ENCODE data around the gene PTTG1. TPM values are rescaled to one million over a fixed set of nuclear protein-coding genes. Genes with fewer than 3 reads are reported as not detected.

The PTTG1 gene
- total and polyA plus RNA-seq, 7 donors: 1.8 to 93.8 (median 11.9) TPM

- Histone ChIP-seq H3K9me3 (no peaks in the 10 kb centered on the region), H3K27me3 (no peaks in the 10 kb centered on the region), H3K4me3 (no peak overlapping the region), H3K36me3 (no peaks in the 10 kb centered on the region), H3K27ac (no peak overlapping the region), H3K4me1 (no peaks in the 10 kb centered on the region)
- DNase-seq: no peak
- intact Hi-C loops (cut with DNase I): no loop called here
- 64 to 85% methylated on average over 1 of the region's 1 CpG for WGBS, 2 donors
- TF ChIP-seq POLR2AphosphoS5 (IDR thresholded peaks at IDR 0.05) (no peak), EP300 (IDR thresholded peaks at IDR 0.05) (no peak)
Measured at GRCh38 chr5:160453751-160454150, 32.1 kb downstream of the PTTG1 start.

GRCh38 chr5:160455600-160455999 lies 33.9 kb downstream of the PTTG1 start:
- Histone ChIP-seq H3K36me3 (no peaks in the 10 kb centered on the region), H3K27me3 (no peaks in the 10 kb centered on the region), H3K4me3 (no peak overlapping the region), H3K9me3 (no peaks in the 10 kb centered on the region), H3K27ac (no peak overlapping the region), H3K4me1 (peaks cover 0 to 3% (median 0%) of the 10 kb centered on the region in 4 donors)
- WGBS, 2 donors: 57 to 88% methylated on average over 4 of the region's 4 CpGs
- intact Hi-C loops (cut with DNase I): no loop called here
- TF ChIP-seq POLR2AphosphoS5 (IDR thresholded peaks at IDR 0.05): no peak
- no peak for TF ChIP-seq EP300 (IDR thresholded peaks at IDR 0.05)
- no peak for TF ChIP-seq POLR2A (IDR thresholded peaks at IDR 0.05)
- no peak for TF ChIP-seq CTCF (IDR thresholded peaks at IDR 0.05)
- no peak for DNase-seq

- no peak for DNase-seq
- Histone ChIP-seq H3K9me3 (no peaks in the 10 kb centered on the region), H3K27me3 (no peaks in the 10 kb centered on the region), H3K4me3 (no peak overlapping the region), H3K36me3 (no peaks in the 10 kb centered on the region), H3K4me1 (peaks cover 0 to 4% (median 0%) of the 10 kb centered on the region in 4 donors), H3K27ac (no peak overlapping the region)
- TF ChIP-seq EP300 (IDR thresholded peaks at IDR 0.05) (no peak), CTCF (IDR thresholded peaks at IDR 0.05) (no peak), POLR2AphosphoS5 (IDR thresholded peaks at IDR 0.05) (no peak), POLR2A (IDR thresholded peaks at IDR 0.05) (no peak)
- 83 to 89% methylated on average over 9 of the region's 9 CpGs for WGBS, 2 donors
- intact Hi-C loops (cut with DNase I): no loop called here
Measured at GRCh38 chr5:160456480-160457177, 35.0 kb downstream of the PTTG1 start.

GRCh38 chr5:160457252-160457651 lies 35.6 kb downstream of the PTTG1 start:
- Histone ChIP-seq H3K27me3 (no peaks in the 10 kb centered on the region), H3K27ac (no peak overlapping the region), H3K36me3 (no peaks in the 10 kb centered on the region), H3K4me3 (no peak overlapping the region), H3K4me1 (peaks cover 0 to 4% (median 0%) of the 10 kb centered on the region in 4 donors), H3K9me3 (no peaks in the 10 kb centered on the region)
- DNase-seq: no peak
- TF ChIP-seq POLR2A (IDR thresholded peaks at IDR 0.05) (no peak), CTCF (IDR thresholded peaks at IDR 0.05) (no peak), POLR2AphosphoS5 (IDR thresholded peaks at IDR 0.05) (no peak), EP300 (IDR thresholded peaks at IDR 0.05) (no peak)
- intact Hi-C loops (cut with DNase I): no loop called here
- WGBS, 2 donors: 95% methylated on average over 5 of the region's 5 CpGs

GRCh38 chr5:160458806-160459800 lies 37.4 kb downstream of the PTTG1 start:
- peaks cover 0 to 4% (median 0%) of the 10 kb centered on the region in 4 donors for H3K4me1 ChIP-seq
- no peaks in the 10 kb centered on the region for H3K36me3 ChIP-seq
- no peak overlapping the region for H3K4me3 ChIP-seq
- intact Hi-C loops (cut with DNase I): no loop called here
- no peak overlapping the region for H3K27ac ChIP-seq
- TF ChIP-seq POLR2AphosphoS5 (IDR thresholded peaks at IDR 0.05): no peak
- TF ChIP-seq POLR2A (IDR thresholded peaks at IDR 0.05): no peak
- no peak for TF ChIP-seq CTCF (IDR thresholded peaks at IDR 0.05)
- TF ChIP-seq EP300 (IDR thresholded peaks at IDR 0.05): no peak
- 86 to 92% methylated on average over 8 of the region's 8 CpGs for WGBS, 2 donors
- no peaks in the 10 kb centered on the region for H3K27me3 ChIP-seq
- no peak for DNase-seq
- no peaks in the 10 kb centered on the region for H3K9me3 ChIP-seq
